Measurements from ENCODE around the gene WFIKKN1.

The WFIKKN1 gene

GRCh38 chr16:674968-675883, 44.4 kb downstream of the WFIKKN1 start, which contains the start of gene RHBDL1:
Gene RHBDL1, plus strand, starts transcription at chr16:675671. Its CDS starts 120 bp downstream, at chr16:675791.
- DNase-seq: no peak

- DNase-seq: no peak
Observed at GRCh38 chr16:675884-676564, 45.2 kb downstream of the WFIKKN1 start.

DNA sequence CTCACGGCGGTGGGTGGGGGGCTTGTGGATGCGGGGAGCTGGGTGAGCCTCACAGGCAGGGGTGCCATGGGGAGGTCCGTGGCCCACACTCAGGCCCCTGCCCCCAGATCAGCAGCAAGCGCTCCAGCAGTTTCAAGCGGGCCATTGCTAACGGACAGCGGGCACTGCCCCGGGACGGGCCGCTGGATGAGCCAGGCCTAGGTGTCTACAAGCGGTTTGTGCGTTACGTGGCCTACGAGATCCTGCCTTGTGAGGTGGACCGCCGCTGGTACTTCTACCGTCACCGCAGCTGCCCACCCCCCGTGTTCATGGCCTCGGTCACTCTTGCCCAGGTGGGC, 45.7 kb downstream of the WFIKKN1 start:
- DNase-seq: no peak

DNA sequence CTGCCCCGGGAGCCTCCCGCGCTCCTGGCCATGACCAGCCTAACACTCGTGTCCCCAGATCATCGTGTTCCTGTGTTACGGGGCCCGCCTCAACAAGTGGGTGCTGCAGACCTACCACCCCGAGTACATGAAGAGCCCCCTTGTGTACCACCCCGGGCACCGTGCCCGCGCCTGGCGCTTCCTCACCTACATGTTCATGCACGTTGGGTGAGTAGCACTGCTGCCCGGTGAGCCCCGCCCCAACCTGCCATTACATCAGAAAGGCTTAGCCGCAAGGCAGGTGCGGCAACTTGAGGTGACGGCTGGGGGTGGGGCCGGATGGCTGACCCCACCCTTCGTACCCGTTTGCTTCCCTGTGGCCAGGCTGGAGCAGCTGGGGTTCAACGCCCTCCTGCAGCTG, 46.1 kb downstream of the WFIKKN1 start:
- DNase-seq: peak; percentile 38 to 65

DNA sequence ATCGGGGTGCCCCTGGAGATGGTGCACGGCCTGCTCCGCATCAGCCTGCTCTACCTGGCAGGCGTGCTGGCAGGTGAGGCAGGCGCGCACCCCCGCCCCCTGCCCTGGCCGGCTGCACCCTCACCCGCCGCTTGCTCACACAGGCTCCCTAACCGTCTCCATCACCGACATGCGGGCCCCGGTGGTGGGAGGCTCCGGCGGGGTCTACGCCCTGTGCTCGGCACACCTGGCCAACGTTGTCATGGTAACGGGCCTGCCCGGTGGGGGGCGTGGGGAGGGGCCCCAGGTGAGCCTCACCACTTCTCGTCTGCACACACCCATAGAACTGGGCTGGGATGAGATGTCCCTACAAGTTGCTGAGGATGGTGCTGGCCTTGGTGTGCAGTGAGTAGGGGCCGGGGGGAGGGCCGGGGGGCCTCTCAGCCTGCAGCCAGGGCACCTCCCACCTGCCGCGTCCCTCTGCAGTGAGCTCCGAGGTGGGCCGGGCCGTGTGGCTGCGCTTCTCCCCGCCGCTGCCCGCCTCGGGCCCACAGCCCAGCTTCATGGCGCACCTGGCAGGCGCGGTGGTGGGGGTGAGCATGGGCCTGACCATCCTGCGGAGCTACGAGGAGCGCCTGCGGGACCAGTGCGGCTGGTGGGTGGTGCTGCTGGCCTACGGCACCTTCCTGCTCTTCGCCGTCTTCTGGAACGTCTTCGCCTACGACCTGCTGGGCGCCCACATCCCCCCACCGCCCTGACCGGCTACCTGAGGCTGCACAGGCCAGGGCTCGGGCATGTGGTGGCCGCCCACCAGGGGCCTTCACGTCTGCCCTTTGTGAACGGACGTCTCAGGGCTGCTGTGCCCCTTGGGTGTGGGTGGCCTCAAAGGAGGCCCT, 46.8 kb downstream of the WFIKKN1 start:
- peak; percentile 27 to 54 for DNase-seq

DNA sequence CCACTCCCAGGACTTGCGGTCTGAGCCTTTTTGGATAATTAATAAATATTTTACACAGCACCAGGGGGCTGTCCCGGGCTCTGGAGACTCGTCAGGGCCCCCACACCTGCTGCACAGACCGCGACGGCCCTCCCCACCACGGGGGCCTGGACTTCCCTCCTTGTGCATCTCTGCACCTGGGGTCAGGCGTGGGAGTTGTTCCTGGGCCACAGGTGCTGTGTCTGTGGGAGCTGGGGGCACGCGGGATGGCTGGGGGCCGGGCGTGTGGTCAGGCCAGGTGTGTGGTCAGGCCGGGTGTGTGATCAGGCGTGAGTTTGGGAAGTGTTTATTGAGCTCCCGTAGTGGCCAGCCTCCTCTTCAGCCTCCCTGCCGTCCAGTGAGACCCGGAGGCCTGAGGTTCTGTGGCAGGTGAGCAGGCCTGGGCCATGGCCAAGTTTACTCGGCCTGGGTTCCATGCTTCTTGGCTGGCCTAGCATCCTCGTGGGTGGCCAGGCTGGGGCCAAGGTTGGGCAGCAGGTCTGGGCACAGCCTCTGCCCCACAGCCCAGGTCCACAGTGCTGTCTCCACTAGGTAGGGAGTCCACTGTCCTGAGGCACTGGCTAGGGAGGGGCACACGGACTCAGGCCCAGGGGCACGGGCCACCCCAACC, 47.5 kb downstream of the WFIKKN1 start:
- DNase-seq: no peak

DNA sequence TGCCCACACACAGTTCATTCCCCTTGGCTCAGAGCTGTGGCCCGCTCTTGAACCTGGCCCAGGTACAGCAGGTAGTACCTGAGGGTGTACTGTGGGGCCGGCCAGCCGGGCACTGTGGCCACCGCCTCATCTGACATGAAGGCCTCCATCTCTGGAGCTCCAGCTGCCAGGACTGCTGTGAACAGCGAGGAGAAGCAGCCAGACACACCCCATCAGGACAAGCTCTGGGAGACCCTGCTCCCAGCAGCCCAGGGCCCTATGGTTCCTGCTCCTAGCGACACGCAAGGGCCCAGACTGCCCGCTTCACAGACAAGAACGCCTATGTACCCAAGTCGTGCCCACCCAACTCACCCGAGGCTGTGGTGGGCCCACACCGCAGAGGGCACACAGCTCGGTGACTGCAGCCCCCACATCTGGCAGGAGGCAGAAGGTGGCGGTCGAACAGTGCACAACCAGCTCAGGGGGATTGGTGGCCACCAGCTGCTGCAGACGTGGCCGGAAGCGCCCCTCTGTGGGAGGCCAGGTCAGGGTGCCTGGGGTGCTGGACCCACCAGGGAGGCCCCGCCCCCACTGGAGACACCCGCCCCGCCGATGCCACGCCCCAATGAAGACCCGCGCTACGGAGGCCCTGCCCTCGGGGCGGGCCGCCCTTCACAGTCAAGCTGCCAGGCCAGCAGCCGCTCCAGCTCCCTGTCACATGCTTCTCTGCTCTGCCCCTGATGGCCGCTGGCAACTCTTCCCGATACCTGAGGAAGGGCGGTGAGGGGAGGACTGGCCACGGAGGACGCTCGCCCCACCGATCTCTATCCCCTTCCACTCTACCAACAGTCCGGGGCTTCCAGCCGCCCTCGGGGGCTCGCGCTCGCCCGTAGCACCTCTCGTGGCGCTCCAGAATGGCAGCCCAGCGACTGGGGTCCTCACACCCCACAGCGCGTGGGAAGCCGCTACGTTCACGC, 48.4 kb downstream of the WFIKKN1 start:
- DNase-seq: peak; percentile 35 to 41

- peak; percentile 75 to 85 for DNase-seq
Observed at GRCh38 chr16:679814-680624, 49.2 kb downstream of the WFIKKN1 start, which contains the start of gene STUB1. Gene STUB1, plus strand, starts transcription at chr16:680410. Its CDS starts 116 bp downstream, at chr16:680526.

DNA sequence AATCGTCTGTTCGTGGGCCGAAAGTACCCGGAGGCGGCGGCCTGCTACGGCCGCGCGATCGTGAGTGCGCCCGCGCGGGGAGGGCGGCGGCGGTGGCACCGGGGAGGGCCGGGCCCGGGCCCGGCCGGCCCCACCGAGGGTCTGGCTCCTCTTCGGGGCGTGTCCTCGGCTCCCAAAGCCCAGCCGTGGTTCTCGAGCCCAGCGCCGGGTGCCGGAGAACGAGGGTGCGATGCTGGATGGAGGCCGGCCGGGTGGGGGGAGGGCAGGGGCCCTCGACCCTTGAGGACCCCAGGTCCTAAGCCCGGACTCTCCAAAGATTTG, 49.8 kb downstream of the WFIKKN1 start:
- no peak for DNase-seq

DNA sequence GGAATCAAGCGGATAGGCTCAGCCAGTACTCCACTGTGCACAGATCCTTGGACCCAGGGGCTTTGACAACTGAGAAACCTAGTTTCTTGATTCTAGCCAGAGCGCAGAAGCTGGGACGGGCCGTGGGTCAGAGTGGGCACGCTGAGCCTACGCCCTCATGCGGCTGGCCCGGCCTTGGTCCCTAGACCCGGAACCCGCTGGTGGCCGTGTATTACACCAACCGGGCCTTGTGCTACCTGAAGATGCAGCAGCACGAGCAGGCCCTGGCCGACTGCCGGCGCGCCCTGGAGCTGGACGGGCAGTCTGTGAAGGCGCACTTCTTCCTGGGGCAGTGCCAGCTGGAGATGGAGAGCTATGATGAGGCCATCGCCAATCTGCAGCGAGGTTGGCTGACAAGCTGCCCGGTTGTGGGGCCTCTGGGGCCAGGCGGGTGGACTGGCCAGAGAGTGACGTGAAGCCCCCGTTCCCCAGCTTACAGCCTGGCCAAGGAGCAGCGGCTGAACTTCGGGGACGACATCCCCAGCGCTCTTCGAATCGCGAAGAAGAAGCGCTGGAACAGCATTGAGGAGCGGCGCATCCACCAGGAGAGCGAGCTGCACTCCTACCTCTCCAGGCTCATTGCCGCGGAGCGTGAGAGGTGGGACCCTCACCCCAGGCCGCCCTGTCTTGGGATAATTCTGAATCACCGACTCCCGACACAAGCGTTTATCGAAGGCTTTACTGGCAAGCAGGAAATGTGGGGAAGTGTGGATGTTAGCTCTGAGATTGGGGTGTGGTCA, 50.4 kb downstream of the WFIKKN1 start:
- peak in 1 of 2 experiments; percentile 38 for DNase-seq

DNA sequence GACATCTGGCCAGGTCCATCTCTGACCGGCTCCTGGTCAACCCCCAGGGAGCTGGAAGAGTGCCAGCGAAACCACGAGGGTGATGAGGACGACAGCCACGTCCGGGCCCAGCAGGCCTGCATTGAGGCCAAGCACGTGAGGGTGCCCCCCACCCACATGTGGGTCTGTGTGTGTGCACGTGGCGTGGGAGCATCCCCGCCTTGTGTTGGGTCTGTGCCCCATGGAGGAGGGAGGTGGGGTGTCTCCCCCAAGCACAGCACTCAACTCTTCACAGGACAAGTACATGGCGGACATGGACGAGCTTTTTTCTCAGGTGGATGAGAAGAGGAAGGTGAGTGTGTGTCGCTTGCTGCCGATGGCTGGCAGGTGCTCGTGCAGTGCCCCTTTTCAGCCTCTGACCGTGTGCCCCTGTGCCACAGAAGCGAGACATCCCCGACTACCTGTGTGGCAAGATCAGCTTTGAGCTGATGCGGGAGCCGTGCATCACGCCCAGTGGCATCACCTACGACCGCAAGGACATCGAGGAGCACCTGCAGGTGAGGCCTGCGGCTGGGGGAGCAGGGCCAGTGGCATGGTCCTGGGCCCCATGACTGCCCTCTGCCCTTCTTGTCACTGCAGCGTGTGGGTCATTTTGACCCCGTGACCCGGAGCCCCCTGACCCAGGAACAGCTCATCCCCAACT, 51.1 kb downstream of the WFIKKN1 start:
- no peak for DNase-seq

GRCh38 chr16:682493-683395, 52.0 kb downstream of the WFIKKN1 start:
- DNase-seq: no peak

DNA sequence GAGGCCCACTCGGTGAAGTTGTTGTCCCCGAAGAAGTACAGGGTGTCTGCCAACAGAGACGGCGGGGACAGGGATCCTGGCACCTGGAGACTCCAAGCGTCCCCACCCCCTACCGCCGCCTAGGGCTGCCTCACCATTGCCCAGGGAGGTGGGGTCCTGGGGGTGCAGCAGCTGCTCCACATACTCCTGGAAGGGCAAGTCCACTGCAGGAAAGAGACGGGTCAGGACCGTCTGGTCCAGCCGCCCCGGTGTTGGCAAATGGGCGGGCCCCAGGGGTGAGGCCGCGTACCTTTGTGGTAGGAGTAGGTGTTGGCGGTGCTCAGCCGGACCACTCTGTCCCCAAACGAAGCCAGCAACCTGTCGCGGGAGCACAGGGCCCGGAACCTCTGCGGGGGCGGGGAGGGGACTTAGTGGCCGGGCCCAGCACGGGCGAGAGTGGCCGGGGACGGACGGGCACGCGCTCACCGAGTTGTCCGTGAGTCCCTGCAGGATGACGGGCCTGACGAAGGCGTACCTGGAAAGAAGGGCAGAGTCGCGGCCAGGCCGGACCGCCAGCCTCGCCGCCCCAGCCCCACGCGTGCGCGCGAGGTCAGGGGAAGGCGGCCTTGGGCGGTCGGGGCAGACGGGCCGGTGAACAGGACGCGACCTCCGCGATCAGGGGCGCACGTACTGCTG, 52.7 kb downstream of the WFIKKN1 start:
- no peak for DNase-seq
